Caco-2 (cell line): ENCODE data around the gene TARP.

Source experiments
- BruUV-seq: library from RNA; stranded (reverse); fragments of 400-500 nt; replicated peaks from 2 replicates; lab custom pipeline; 2021; lab: Mats Ljungman, UMichigan
- CTCF ChIA-PET: fragments of 300-600 bp; sonication (Branson Sonifier 250); formaldehyde crosslinking; loops from one replicate; lab custom pipeline; 2022; ENCODE audit warnings: antibody characterized with exemption; lab: Charles Lee
- POLR2A ChIA-PET: fragments of 300-600 bp; sonication (Branson Sonifier 250); formaldehyde crosslinking; loops from one replicate; lab custom pipeline; 2022; ENCODE audit warnings: antibody characterized with exemption; lab: Charles Lee
- DNase-seq, 2 experiments: peaks; one replicate each; pipeline versions ENCODE4 v3.0.0 to v3.0.0-alpha.2; 2020 to 2022
- H3K27me3 ChIP-seq: replicated peaks from 2 replicates; pipeline ENCODE4 v1.6.0; 2011; ENCODE audit warnings: low read length; ENCODE audit not compliant: control insufficient read depth, insufficient read depth
- H3K36me3 ChIP-seq: 2 replicates; pipeline ENCODE4 v1.5.1; 2011; ENCODE audit warnings: low read length; ENCODE audit not compliant: control insufficient read depth, insufficient read depth
- H3K4me1 ChIP-seq: fragments of 250-450 bp; sonication (Bioruptor Pico); 2 replicates; pipeline ENCODE4 v1.5.1; 2020; ENCODE audit warnings: mild to moderate bottlenecking
- H3K4me3 ChIP-seq: 2 replicates; pipeline ENCODE4 v1.5.1; 2011; ENCODE audit warnings: low read depth, mild to moderate bottlenecking, control low read depth, low read length
- H3K9me3 ChIP-seq: fragments of 250-450 bp; sonication (Bioruptor Pico); 2 replicates; pipeline ENCODE4 v1.5.1; 2020; ENCODE audit warnings: mild to moderate bottlenecking, moderate library complexity
- H3K27ac Mint-ChIP-seq: one replicate; pipeline ENCODE4 v1.8.0; 2022; ENCODE audit warnings: mixed read lengths; ENCODE audit not compliant: unreplicated experiment
- H3K27me3 Mint-ChIP-seq: one replicate; pipeline ENCODE4 v1.8.0; 2022; ENCODE audit warnings: mixed read lengths; ENCODE audit not compliant: insufficient read depth, unreplicated experiment
- H3K36me3 Mint-ChIP-seq: one replicate; pipeline ENCODE4 v1.8.0; 2022; ENCODE audit warnings: mild to moderate bottlenecking, mixed read lengths; ENCODE audit not compliant: insufficient read depth, unreplicated experiment
- H3K4me1 Mint-ChIP-seq: one replicate; pipeline ENCODE4 v1.8.0; 2022; ENCODE audit warnings: low read depth, mixed read lengths; ENCODE audit not compliant: unreplicated experiment
- H3K4me3 Mint-ChIP-seq: one replicate; pipeline ENCODE4 v1.8.0; 2022; ENCODE audit warnings: mild to moderate bottlenecking, moderate library complexity, mixed read lengths; ENCODE audit not compliant: unreplicated experiment
- H3K9me3 Mint-ChIP-seq: one replicate; pipeline ENCODE4 v1.8.0; 2022; ENCODE audit warnings: mixed read lengths; ENCODE audit not compliant: unreplicated experiment
- CTCF ChIP-seq, 2 experiments: fragments of 200-600 bp in 1 of 2; IDR thresholded peaks; 1 replicate in 1 of 2; 2 replicates in 1 of 2; pipeline versions ENCODE4 v1.5.1 to v1.8.0; 2011 to 2022; ENCODE audit warnings: antibody characterized with exemption in 1 of 2, control low read depth in 1 of 2, inconsistent platforms in 1 of 2, low read depth in 1 of 2, low read length in 1 of 2, mild to moderate bottlenecking in 1 of 2, moderate library complexity in 1 of 2; ENCODE audit not compliant: insufficient read depth in 1 of 2, severe bottlenecking in 1 of 2, unreplicated experiment in 1 of 2
- intact Hi-C: fragments of 100-400 bp; cut with micrococcal nuclease; formaldehyde crosslinking; loops from one replicate; pipeline ENCODE4 v1.10.0; 2022; ENCODE audit not compliant: unreplicated experiment

TARP gene

GRCh38 chr7:38229884-38230642 lies 43.4 kb downstream of the TARP start:
- no peaks in the 10 kb centered on the region for H3K9me3 ChIP-seq
- H3K27me3 ChIP-seq = no peaks in the 10 kb centered on the region
- no peak overlapping the region for H3K4me3 ChIP-seq
- Mint-ChIP-seq H3K36me3 (peaks cover 15% of the 10 kb centered on the region), H3K4me1 (no peaks in the 10 kb centered on the region), H3K4me3 (no peak overlapping the region), H3K27ac (no peak overlapping the region), H3K9me3 (no peaks in the 10 kb centered on the region), H3K27me3 (no peaks in the 10 kb centered on the region)
- BruUV-seq = TSS peak; percentile 35
- POLR2A ChIA-PET = no interaction called here
- no peaks in the 10 kb centered on the region for H3K4me1 ChIP-seq
- CTCF ChIA-PET = no interaction called here
- no peak for TF ChIP-seq CTCF (IDR thresholded peaks at IDR 0.05; ENCODE audit: insufficient read depth in 1 of 2, low read depth in 1 of 2, low read length in 1 of 2, severe bottlenecking in 1 of 2, unreplicated experiment in 1 of 2)
- DNase-seq = no peak
- intact Hi-C loops = no loop called here
- no peaks in the 10 kb centered on the region for H3K36me3 ChIP-seq

- ChIA-PET CTCF (no interaction called here), POLR2A (no interaction called here)
- no peak overlapping the region for H3K4me3 ChIP-seq
- Mint-ChIP-seq H3K27ac (no peak overlapping the region), H3K4me3 (no peak overlapping the region), H3K36me3 (peaks cover 15% of the 10 kb centered on the region), H3K9me3 (no peaks in the 10 kb centered on the region), H3K4me1 (no peaks in the 10 kb centered on the region), H3K27me3 (no peaks in the 10 kb centered on the region)
- no peaks in the 10 kb centered on the region for H3K27me3 ChIP-seq
- DNase-seq = no peak
- H3K4me1 ChIP-seq = no peaks in the 10 kb centered on the region
- no peak for TF ChIP-seq CTCF (IDR thresholded peaks at IDR 0.05; ENCODE audit: insufficient read depth in 1 of 2, low read depth in 1 of 2, low read length in 1 of 2, severe bottlenecking in 1 of 2, unreplicated experiment in 1 of 2)
- BruUV-seq = no TSS peak
- H3K36me3 ChIP-seq = no peaks in the 10 kb centered on the region
- no peaks in the 10 kb centered on the region for H3K9me3 ChIP-seq
- intact Hi-C loops = no loop called here
Measured at GRCh38 chr7:38229386-38229785, 44.0 kb downstream of the TARP start.

- Mint-ChIP-seq H3K4me3 (no peak overlapping the region), H3K9me3 (no peaks in the 10 kb centered on the region), H3K27me3 (no peaks in the 10 kb centered on the region), H3K4me1 (no peaks in the 10 kb centered on the region), H3K27ac (no peak overlapping the region), H3K36me3 (peaks cover 17% of the 10 kb centered on the region)
- CTCF ChIA-PET = no interaction called here
- POLR2A ChIA-PET = no interaction called here
- no peak for TF ChIP-seq CTCF (IDR thresholded peaks at IDR 0.05; ENCODE audit: insufficient read depth in 1 of 2, low read depth in 1 of 2, low read length in 1 of 2, severe bottlenecking in 1 of 2, unreplicated experiment in 1 of 2)
- no TSS peak for BruUV-seq
- intact Hi-C loops = loop anchor here (5.0 kb wide), 2 partner anchors 307 to 322 kb away; partner anchors contain the start of gene SFRP4
- no peaks in the 10 kb centered on the region; the same call in 1 of the 2 replicates for H3K36me3 ChIP-seq
- no peaks in the 10 kb centered on the region for H3K27me3 ChIP-seq
- H3K4me1 ChIP-seq = no peaks in the 10 kb centered on the region
- no peak for DNase-seq
- H3K4me3 ChIP-seq = no peak overlapping the region
- no peaks in the 10 kb centered on the region for H3K9me3 ChIP-seq
Measured at GRCh38 chr7:38224392-38224791, 49.0 kb downstream of the TARP start.
